ENCODE results near the gene UNC45B. TPM values are rescaled to one million over a fixed set of nuclear protein-coding genes. Genes with fewer than 3 reads are reported as not detected.

UNC45B gene
- total and polyA plus RNA-seq, 2 of the 13 experiments (the other 11 are each of a cell fraction or from before 2014, with no cell fraction given), result 0.01 TPM; not detected in 1

GRCh38 chr17:35155246-35155645 lies 7.6 kb downstream of the UNC45B start (continued):
- TF ChIP-seq ZNF318 (CRISPR knock-in tag; IDR thresholded peaks at IDR 0.05) (no peak), CCDC6 (CRISPR knock-in tag; IDR thresholded peaks at IDR 0.05) (no peak), ZNF570 (CRISPR knock-in tag; IDR thresholded peaks at IDR 0.05; ENCODE audit: borderline replicate concordance) (no peak), ZFP36L1 (CRISPR knock-in tag; IDR thresholded peaks at IDR 0.05) (no peak), ZNF549 (CRISPR knock-in tag; IDR thresholded peaks at IDR 0.05) (no peak), POLR2AphosphoS5 (IDR thresholded peaks at IDR 0.05; ENCODE audit: low read depth, low read length) (no peak), SKI (IDR thresholded peaks at IDR 0.05; ENCODE audit: partially characterized antibody) (no peak), LBX2 (CRISPR knock-in tag; IDR thresholded peaks at IDR 0.05; ENCODE audit: borderline replicate concordance) (no peak), NFKBIZ (CRISPR knock-in tag; IDR thresholded peaks at IDR 0.05) (no peak)
